Eye (tissue), 1 donor: ENCODE measurements around the gene ATF7.

ENCODE experiments used
- DNase-seq: peaks from one replicate; pipeline ENCODE4 v3.0.0-alpha.2; 2015

ATF7 gene

DNA sequence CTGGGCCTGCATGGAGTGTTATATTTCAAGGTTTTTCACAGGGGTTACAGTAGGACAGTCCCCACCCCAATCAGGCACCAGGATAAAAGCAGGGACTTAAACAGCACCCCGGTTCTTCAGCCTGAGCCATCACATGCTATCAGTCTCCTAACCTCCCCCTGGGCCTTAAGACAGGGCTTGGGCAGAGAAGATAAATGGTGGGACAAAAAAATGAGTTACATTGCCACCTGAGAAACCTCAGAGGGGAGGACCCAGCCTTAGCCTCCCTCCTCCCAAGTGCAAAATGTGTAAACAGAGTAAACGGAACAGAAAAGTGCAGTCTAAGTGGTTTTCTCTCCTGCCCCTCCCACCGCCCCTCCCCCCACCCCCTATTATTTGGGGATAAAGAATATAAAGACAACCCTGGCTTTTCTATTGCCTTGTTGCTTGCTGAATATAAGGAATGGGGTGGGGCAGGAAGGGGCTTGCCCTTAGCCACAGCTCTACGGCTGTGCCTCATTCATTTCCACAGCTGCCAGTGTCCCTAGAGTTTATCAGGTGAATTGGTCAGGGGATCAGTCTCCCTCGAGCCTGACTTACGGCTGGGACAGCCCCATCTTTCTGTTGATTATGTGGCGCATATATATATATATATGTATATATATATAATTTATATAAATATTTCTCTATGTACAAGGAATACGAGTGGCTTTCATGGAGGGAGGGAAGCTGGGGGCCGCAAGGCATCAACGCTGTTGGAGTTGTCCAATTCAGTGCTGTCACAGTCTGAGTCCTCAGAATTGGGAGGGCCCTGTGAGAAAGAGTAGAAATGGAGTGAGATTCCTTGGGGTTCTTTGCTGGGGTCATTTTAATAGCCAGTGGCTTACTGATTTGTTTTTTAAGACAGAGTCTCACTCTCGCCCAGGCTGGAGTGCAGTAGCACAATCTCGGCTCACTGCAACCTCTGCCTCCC, 145.4 kb downstream of the ATF7 start:
- no peak for DNase-seq

DNA sequence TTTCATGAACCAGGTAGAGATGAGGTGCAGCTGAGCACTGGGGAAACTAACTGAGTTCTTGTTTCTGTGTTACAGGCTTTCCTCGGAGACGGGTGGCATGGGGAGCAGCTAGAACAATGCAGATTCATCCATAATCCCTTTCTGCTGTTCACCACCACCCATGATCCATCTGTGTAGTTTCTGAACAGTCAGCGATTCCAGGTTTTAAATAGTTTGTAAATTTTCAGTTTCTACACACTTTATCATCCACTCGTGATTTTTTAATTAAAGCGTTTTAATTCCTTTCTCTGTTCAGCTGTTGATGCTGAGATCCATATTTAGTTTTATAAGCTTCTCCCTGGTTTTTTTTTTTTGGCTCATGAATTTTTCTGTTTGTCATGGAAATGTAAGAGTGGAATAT, 146.9 kb downstream of the ATF7 start:
- DNase-seq, result no peak

DNA sequence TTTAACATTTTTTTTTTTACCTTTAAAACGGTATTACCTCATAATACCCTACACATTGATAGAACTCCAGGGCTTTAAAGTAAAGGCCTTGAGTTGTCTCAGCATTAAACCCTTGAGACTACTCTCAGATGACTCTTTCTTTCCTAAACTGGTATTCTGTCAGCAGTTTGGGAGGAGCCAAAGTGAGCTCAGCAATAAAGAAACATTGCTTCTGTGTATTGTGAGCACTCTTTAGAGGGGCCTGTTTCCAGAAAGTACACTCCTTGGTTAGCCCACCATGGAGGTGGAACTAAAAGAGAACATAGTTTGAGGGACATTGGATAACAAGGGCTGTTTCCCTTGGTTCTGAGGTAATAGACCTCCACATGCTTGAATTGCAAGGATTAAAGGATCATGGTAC, 147.3 kb downstream of the ATF7 start:
- no peak for DNase-seq

DNA sequence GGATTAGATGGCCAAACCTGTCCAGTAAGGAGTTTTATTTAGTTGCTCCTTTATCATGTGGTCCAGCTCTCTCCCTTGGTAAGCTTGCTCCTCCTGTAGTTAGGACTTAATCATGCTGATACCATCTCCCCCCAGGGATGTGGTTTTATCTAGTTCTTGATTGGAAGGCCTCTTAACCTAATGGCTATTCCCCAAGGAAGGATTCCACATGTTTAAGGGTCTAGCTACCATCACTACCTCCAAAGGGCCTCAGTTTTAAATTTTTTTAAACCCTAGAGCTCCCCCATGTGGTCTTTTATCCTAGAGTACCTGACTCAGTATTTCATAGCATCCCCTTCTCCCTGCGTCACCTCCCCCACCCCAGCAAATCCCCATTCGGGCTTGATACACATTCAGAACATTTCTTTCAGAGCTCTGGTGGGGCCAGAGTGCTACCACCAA, 149.4 kb downstream of the ATF7 start:
- DNase-seq, result no peak

DNA sequence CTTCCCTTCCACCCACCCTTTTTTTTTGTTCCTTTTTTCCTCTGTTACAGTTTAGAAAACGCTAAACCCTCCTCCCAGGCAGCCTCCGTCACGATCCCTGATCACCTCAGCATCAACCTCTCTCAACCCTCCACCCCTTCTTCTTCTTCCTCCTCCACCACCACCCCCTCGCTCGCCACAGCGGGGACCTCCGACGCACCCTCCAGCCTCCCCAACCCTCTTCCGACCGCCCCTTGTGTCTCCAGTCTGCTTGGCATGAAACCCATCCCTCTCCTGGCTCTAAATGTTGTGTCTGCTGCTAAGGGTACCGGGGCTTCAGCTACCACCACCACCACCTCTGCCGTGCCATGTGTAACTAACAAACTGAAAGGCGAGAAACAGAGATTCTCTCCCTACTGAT, 151.4 kb downstream of the ATF7 start:
- no peak for DNase-seq

DNA sequence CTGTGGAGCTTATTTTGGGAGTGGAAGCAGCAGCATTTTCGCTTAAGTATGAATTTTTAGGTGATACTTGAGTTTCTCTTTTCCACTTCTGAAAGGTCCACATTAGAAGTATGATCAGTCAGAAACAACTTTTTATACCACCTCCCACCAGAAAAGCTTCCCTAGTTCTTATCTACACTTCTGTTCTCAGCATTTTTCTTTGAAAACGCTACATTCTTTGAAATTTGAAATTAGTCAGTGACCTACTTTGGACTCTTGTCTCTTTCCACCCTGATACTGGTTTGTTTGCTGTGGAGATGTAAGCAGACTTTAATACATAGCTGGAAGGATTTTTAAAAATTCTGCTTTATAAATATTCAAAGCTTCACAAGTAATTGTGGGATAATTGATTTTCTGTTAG, 152.1 kb downstream of the ATF7 start:
- no peak for DNase-seq

DNA sequence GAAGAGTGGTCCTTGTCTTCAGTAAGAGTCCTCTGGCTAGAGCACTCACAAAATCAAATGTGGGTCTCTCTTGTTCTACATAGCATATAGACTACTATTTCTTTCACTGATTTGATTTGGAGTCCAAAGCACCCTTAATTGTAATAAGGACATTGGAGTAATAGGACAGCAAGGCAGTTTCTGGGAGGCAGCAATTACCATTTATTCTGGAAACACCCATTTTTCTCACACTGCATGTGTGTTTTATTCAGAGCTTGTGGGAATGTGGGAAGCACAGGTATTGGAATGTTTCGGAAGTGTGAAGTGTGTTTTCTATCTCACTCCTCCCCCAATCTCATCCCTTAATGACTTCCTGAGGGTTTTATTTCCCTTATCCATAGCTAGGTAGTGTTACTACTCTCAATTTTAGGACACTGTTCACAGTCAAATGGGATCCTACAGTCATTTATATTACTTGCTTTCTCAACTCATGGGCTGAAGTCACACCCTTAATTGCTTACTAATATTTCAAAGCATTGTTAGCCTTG, 154.1 kb downstream of the ATF7 start:
- no peak for DNase-seq

DNA sequence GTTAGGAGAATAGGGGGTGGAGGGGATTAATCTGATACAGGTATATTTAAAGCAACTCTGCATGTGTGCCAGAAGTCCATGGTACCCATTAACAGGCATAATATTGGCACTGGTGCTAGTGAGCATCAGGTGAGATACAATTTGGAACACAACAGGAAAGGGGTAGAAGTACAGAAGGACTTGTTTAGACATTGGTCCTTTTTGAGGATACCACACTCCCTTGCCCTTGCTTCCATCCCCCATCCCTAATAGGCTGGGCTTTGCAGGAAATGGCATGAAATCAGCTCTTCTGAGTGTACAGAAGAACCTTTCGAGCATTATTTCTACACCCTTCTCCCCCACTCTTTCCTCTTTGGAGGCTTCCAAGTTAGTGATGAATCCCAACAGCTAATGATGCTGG, 157.9 kb downstream of the ATF7 start:
- no peak for DNase-seq

DNA sequence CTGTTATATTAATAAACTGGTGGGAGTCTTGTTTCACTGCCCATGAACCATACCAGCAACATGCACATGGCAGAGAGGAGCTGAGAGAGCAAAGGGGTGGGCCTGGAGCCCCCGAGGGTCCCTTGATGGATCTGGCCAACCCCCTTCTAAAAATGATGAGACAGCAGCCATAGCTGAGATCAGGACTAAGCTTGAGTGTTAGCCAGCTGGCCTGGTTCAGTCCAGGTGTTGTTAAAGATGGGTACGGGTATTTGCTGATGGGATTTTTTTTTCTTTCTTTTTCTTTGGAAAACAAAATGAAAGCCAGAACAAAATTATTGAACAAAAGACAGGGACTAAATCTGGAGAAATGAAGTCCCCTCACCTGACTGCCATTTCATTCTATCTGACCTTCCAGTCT, 158.3 kb downstream of the ATF7 start:
- no peak for DNase-seq

DNA sequence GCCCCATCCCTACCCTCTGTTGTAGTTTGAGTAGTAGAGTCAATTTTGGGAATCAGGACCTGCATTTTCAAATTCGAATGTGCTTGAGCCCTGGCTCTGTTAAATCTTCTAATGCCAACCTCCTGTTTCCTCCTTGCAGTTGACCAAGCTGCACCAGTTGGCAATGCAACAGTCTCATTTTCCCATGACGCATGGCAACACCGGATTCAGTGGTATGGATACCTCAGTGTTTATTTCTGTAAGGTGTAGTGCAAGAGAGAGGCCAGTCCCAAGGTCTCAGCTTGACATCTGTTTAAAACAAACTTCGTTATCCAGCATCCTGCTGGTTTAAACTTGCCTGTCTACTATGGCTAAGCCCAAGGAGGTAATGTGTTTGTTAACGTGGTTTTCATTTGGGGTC, 159.1 kb downstream of the ATF7 start:
- DNase-seq, result no peak

DNA sequence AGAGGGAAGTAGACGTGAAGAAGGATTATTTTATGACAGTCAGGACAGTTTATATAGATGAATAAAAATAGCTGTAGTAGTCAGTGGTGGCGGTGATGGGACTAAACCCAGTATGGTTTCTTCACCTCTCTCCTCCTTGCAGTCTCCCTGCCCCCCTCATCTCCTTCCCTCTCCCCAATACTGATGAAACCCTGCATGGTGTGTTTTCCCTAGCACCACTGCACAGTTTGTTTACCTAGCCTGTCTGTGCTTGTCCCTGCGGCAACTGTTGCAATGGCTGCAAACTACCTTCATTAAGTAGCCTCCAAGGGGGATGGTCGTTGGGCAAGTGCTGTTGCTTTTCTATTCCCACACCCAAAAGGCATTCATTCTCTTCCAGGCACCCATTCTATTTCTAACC, 159.5 kb downstream of the ATF7 start:
- no peak for DNase-seq

DNA sequence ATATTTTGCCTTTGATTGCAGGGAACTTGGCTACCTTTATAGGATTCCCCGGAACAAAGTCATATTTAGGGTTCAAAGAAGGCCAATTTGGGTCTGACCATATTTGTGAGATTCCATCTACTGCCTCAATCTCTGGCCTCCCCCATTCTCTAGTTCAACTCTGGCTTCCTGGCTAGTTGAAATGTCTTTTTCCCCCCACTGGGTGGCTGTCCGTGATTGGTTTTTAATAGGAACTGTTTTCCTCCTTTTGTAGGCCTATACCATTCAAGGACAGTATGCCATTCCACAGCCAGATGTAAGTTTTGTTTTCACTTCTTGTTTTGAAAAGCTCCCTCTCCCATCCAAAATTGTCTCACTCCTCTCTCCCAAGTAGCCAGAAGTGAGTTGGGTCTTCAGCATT, 160.5 kb downstream of the ATF7 start:
- no peak for DNase-seq

DNA sequence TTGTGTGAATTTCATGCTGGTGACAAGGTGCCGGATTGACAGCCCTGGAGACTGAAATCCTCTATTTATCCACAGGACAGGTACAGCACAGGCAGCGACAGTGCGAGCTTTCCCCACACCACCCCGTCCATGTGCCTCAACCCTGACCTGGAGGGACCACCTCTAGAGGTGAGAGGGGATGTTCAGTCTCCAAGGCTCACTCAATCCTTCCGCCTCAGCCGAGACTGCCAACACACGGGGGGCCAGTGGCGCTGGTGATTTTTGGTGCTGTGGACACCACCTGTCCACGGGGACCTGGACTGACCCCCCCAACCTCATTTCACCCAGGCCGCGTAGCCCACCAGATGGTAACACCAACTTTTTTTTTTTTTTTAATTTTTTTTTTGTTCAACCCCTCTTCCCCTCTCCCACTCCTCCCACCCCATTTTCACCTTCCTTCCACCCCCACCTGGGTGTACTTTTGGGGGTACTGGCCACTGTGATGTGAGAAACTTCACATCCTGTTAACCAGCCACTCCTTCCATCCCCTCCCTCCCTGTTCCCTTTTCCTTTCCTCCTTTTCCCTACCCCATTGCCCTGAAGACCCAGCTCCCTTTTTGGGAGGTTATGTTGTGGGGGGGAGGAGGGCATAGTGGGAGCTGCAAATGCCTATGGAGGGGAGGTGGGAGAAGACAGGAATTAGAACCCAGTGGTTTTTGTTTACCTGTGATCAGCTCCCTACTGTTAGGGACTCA, 161.3 kb downstream of the ATF7 start:
- DNase-seq, result no peak

DNA sequence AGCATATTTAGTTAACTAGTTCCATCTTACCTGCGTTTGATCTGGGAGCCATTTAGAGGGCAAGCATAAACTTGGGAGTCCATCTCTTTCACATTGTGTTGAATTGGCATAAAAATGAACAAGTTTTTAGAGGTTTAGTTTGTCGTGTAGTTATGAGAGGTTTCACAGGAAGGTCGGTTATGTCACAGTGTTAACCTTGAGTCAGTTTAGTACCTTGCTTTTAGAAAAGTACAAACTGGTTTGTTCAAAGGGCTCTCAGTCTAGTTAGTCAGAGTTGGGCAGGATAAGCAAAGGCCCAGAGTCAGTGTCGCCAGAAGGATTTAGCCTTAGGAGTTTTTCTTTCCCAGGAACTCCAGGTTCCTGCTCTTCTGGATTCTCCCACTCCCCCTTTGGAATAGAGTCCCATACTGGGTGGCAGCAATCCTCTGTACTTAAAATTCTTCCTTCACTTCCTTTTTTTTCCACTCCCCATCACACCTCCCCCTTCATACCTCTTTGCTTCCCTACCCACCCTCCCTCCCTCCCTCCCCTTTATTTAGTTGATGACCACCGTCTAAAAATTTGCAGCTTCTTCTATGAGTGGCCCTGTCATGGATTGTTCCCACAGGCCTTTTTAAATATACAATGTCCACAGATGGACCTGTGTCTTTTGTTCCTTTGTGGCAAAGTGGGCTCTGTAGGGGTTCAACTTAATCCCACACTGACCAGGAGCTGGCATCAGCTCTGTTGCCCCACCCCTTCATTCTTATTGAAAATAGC, 162.2 kb downstream of the ATF7 start:
- DNase-seq, result no peak

DNA sequence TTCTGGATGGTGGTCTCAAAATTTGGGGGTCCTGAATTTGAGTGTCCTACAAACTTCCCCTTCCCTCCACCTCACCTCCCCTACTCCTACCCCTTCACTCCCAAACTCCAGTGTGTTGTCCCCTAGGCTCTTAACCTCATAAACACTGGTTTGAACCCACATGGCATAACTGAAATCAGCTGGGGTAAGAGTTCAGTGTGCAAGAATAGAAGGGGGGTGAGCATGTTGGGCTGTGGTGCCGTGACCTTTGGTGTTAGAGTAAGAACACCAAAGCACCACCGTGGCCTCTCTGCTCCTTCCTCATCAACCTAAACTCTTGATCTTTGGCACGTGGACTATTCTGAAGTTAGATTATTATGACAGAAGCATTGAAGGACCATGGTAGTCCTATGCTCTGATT, 163.2 kb downstream of the ATF7 start:
- DNase-seq, result no peak

DNA sequence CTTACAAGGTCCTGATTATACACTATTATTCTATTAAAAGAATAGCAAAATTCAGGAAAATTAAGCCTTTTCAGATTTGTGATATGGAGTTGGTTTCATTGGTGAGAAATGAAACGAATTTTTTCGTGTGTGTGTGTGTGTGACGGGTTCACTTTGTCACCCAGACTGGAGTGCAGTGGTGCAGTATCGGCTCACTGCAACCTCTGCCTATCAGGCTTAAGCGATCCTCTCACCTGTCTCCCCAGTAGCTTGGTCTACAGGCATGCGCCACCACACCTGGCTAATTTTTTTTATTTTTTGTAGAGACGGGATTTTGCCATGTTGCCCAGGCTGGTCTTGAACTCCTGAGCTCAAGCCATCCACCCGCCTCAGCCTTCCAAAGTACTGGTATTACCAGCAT, 164.6 kb downstream of the ATF7 start:
- no peak for DNase-seq

DNA sequence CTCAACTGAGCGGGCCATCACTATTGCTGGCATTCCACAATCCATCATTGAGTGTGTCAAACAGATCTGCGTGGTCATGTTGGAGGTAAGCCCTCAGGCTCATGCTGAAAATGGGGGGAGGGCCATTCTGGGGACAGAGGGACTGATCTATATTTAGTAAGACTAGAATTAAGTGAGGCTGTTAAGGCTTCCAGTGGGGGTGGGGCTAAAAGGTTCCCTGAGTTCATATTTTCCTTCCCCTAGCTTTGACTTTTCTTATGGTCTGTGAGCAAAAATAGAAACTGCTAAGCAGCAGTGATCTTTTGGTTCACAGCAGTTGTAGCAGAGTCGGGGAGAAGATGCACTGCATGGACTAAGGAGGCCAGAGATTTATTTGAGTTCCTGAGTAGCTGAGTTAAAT, 165.1 kb downstream of the ATF7 start:
- no peak for DNase-seq

DNA sequence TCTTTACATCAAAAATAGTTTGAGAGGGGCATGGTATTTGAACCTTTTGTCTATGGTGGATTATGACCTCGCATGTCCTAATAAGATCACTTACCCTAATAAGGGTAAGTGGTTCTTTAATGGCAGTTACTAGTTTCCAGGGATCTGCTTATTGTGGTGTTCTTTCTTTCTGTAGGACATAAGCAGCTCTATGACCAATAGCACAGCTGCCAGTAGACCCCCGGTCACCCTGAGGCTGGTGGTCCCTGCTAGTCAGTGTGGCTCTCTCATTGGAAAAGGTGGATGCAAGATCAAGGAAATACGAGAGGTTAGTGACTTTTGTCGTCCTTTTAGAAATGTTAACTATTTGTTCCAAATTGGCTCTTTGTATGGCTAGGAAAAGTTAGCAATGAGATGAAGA, 167.1 kb downstream of the ATF7 start:
- no peak for DNase-seq
